Sigmoid colon (tissue), 7 donors: ENCODE measurements around the gene CTNNA2. TPM values are rescaled to one million over a fixed set of nuclear protein-coding genes. Genes with fewer than 3 reads are reported as not detected.

Experiments
- DNase-seq: peaks from one replicate; pipeline ENCODE4 v3.0.0-alpha.2; 2019
- H3K27ac ChIP-seq, 4 donors: fragments of 200-600 bp; sonication (generic); one replicate each; pipeline ENCODE4 v1.5.1; 2016 to 2019; ENCODE audit warnings: mild to moderate bottlenecking in 1 of 4
- H3K27me3 ChIP-seq, 3 donors: fragments of 200-600 bp; sonication (generic); one replicate each; pipeline ENCODE4 v1.5.1; 2019; ENCODE audit warnings: mild to moderate bottlenecking in 1 of 3
- H3K36me3 ChIP-seq, 4 donors: fragments of 200-600 bp; sonication (generic); one replicate each; pipeline ENCODE4 v1.5.1; 2016 to 2019
- H3K4me1 ChIP-seq, 4 donors: fragments of 200-600 bp; sonication (generic); one replicate each; pipeline ENCODE4 v1.5.1; 2017 to 2019
- H3K4me3 ChIP-seq, 4 donors: fragments of 200-600 bp; sonication (generic); one replicate each; pipeline ENCODE4 v1.5.1; 2017 to 2019; ENCODE audit warnings: mild to moderate bottlenecking in 2 of 4, moderate library complexity in 1 of 4
- H3K9me3 ChIP-seq, 4 donors: fragments of 200-600 bp in 3 of 4; sonication (generic) in 3 of 4; one replicate each; pipeline versions ENCODE4 v1.5.1 to v1.6.1; 2013 to 2019
- CTCF ChIP-seq, 4 experiments: fragments of 450-650 bp in 3 of 4; fragments of 200-600 bp in 1 of 4; IDR thresholded peaks; one replicate each; pipeline ENCODE4 v1.5.1; 2016 to 2019; ENCODE audit warnings: antibody characterized with exemption in 4 of 4, mild to moderate bottlenecking in 3 of 4, moderate library complexity in 2 of 4
- EP300 ChIP-seq, 4 donors: sonication (generic); formaldehyde crosslinking; IDR thresholded peaks; one replicate each; pipeline ENCODE4 v1.6.1; 2017; ENCODE audit warnings: antibody characterized with exemption in 4 of 4
- POLR2A ChIP-seq, 2 donors: fragments of 450-650 bp; IDR thresholded peaks; one replicate each; pipeline ENCODE4 v1.6.1; 2016; ENCODE audit warnings: antibody characterized with exemption in 2 of 2, mild to moderate bottlenecking in 2 of 2, moderate library complexity in 2 of 2
- POLR2AphosphoS5 ChIP-seq, 4 donors: sonication (generic); formaldehyde crosslinking; IDR thresholded peaks; one replicate each; pipeline ENCODE4 v1.6.1; 2017; ENCODE audit warnings: antibody characterized with exemption in 4 of 4
- WGBS, 2 donors: extraction: QIAGEN DNeasy Blood & Tissue Kit; methylation state at CpG; one replicate each; pipeline ENCODE4 v1.1.7; 2013; 5-methylcytosine and 5-hydroxymethylcytosine counted together
- intact Hi-C: fragments of 100-400 bp; cut with DNase I; formaldehyde crosslinking; loops from one replicate; pipeline ENCODE4 v1.15.1; 2023
- polyA plus RNA-seq, 3 donors: library from polyadenylated mRNA; stranded (reverse); fragments of 200-250 nt; gene quantifications; one replicate each; pipeline ENCODE4 v1.2.3, GENCODE V29; 2013
- total RNA-seq, 4 donors: library from RNA; depleted of rRNA; stranded (reverse); fragments of >200 nt; gene quantifications; one replicate each; pipeline ENCODE4 v1.1.0, GENCODE V29; 2016
- donor health status: healthy with polysubstance abuse.
- donor health status: Bipolar disorder and iron deficiency.
- donor health status: healthy.

CTNNA2 gene
- total and polyA plus RNA-seq, 7 donors: 1.4 to 8.6 (median 3.8) TPM; not detected in 2

- 78% methylated on average over 9 of the region's 9 CpGs for WGBS, 2 donors
- Histone ChIP-seq H3K36me3 (no peaks in the 10 kb centered on the region), H3K9me3 (no peaks in the 10 kb centered on the region), H3K4me1 (peaks cover 0 to 8% (median 0%) of the 10 kb centered on the region in 4 donors), H3K27me3 (no peaks in the 10 kb centered on the region), H3K27ac (no peak overlapping the region), H3K4me3 (no peak overlapping the region)
- TF ChIP-seq POLR2A (IDR thresholded peaks at IDR 0.05) (no peak), CTCF (IDR thresholded peaks at IDR 0.05) (no peak), POLR2AphosphoS5 (IDR thresholded peaks at IDR 0.05) (no peak), EP300 (IDR thresholded peaks at IDR 0.05) (no peak)
- intact Hi-C loops: no loop called here
- no peak for DNase-seq
Measured at GRCh38 chr2:80255918-80256781, 743.3 kb downstream of the CTNNA2 start.

- no peaks in the 10 kb centered on the region for H3K27me3 ChIP-seq
- no peak for TF ChIP-seq POLR2AphosphoS5 (IDR thresholded peaks at IDR 0.05)
- no peak for TF ChIP-seq CTCF (IDR thresholded peaks at IDR 0.05)
- TF ChIP-seq POLR2A (IDR thresholded peaks at IDR 0.05): no peak
- no peak for TF ChIP-seq EP300 (IDR thresholded peaks at IDR 0.05)
- H3K4me3 ChIP-seq: no peak overlapping the region
- no peak overlapping the region for H3K27ac ChIP-seq
- intact Hi-C loops: no loop called here
- peaks cover 0 to 8% (median 0%) of the 10 kb centered on the region in 4 donors for H3K4me1 ChIP-seq
- no peak for DNase-seq
- 51 to 86% methylated on average over 3 of the region's 3 CpGs for WGBS, 2 donors
- no peaks in the 10 kb centered on the region for H3K36me3 ChIP-seq
- no peaks in the 10 kb centered on the region for H3K9me3 ChIP-seq
Measured at GRCh38 chr2:80256782-80257167, 743.9 kb downstream of the CTNNA2 start.

GRCh38 chr2:80257450-80257849 lies 744.6 kb downstream of the CTNNA2 start:
- 93 to 95% methylated on average over 4 of the region's 4 CpGs for WGBS, 2 donors
- H3K9me3 ChIP-seq: no peaks in the 10 kb centered on the region
- H3K4me1 ChIP-seq: peaks cover 0 to 4% (median 0%) of the 10 kb centered on the region in 4 donors
- no peak overlapping the region for H3K27ac ChIP-seq
- intact Hi-C loops: no loop called here
- no peak for DNase-seq
- H3K27me3 ChIP-seq: no peaks in the 10 kb centered on the region
- TF ChIP-seq CTCF (IDR thresholded peaks at IDR 0.05) (no peak), POLR2AphosphoS5 (IDR thresholded peaks at IDR 0.05) (no peak), EP300 (IDR thresholded peaks at IDR 0.05) (no peak), POLR2A (IDR thresholded peaks at IDR 0.05) (no peak)
- no peaks in the 10 kb centered on the region for H3K36me3 ChIP-seq
- no peak overlapping the region for H3K4me3 ChIP-seq

- H3K36me3 ChIP-seq: no peaks in the 10 kb centered on the region
- H3K4me1 ChIP-seq: no peaks in the 10 kb centered on the region
- no peaks in the 10 kb centered on the region for H3K27me3 ChIP-seq
- H3K9me3 ChIP-seq: no peaks in the 10 kb centered on the region
- H3K4me3 ChIP-seq: no peak overlapping the region
- WGBS, 2 donors: 85 to 88% methylated on average over 5 of the region's 5 CpGs
- intact Hi-C loops: no loop called here
- no peak overlapping the region for H3K27ac ChIP-seq
- no peak for TF ChIP-seq CTCF (IDR thresholded peaks at IDR 0.05)
- no peak for TF ChIP-seq POLR2A (IDR thresholded peaks at IDR 0.05)
- TF ChIP-seq POLR2AphosphoS5 (IDR thresholded peaks at IDR 0.05): no peak
- TF ChIP-seq EP300 (IDR thresholded peaks at IDR 0.05): no peak
- no peak for DNase-seq
Measured at GRCh38 chr2:80258341-80258740, 745.5 kb downstream of the CTNNA2 start.
